GM20000 (cell line): ENCODE data around the gene CACNA1D.

Experiments used
- DNase-seq: peaks from one replicate; pipeline ENCODE4 v3.0.0; 2012; ENCODE audit warnings: low spot score
- TF ChIP-seq, protein P1 (sequence below): IDR thresholded peaks from 2 replicates; pipeline ENCODE4 v1.5.1; 2012; ENCODE audit warnings: mild to moderate bottlenecking, control low read depth; ENCODE audit errors: extremely low read depth, missing control alignments

Gene CACNA1D

DNA sequence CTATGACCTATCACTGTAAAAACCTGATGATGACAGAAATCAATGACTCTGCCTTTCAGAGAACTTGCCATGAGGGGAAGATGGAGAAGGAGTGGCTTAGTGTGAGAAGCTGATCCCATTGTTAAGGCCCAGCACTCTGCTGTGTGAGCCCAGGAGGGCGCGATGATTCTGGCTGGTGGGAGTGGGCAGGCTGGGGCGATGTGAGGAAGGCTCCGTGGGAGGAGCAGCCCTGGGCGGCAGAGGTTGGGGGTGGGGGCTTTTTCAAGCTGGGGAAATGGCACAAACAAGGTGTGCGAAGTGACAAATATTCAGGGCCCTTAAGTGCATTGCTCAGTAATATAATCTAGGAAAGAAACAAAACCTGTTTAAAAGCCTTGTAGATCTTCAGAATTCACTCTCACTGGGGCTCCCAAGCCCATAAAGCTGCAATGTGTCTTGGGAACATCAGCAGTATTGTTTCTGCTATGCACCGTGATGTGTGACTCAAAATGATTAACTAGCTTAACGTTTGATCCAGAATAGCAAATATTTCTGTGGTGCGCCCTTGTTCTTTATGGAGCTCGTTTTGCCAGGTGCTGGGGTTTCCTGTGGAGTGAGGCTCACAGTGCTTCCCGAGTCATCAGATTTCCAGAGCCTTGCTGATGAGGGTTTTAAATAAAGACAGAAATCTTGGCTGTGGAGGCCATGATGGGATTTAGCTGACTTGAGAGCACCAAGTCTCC is 210.8 kb downstream of the CACNA1D start:
- TF ChIP-seq, protein P1, sequence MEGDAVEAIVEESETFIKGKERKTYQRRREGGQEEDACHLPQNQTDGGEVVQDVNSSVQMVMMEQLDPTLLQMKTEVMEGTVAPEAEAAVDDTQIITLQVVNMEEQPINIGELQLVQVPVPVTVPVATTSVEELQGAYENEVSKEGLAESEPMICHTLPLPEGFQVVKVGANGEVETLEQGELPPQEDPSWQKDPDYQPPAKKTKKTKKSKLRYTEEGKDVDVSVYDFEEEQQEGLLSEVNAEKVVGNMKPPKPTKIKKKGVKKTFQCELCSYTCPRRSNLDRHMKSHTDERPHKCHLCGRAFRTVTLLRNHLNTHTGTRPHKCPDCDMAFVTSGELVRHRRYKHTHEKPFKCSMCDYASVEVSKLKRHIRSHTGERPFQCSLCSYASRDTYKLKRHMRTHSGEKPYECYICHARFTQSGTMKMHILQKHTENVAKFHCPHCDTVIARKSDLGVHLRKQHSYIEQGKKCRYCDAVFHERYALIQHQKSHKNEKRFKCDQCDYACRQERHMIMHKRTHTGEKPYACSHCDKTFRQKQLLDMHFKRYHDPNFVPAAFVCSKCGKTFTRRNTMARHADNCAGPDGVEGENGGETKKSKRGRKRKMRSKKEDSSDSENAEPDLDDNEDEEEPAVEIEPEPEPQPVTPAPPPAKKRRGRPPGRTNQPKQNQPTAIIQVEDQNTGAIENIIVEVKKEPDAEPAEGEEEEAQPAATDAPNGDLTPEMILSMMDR = no peak
- no peak for DNase-seq

DNA sequence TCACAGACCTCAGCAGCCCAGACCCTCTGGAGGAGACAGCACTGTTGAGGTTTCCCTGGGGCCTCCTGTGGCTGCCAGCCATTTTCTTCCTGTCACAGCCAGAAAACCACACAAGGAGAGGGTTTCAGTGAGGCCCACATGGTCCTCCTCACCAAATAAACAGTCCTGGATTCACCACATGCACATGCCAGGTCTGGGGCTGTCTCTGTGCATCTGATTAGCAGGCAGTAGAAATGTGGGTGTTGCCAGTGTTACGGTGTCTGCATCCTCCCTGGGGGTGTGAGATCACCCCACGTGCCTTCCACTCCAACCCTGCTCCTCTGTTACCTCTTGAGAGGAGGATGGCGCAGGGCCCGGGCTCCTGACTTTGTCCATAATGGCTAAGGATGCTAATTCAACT is 211.4 kb downstream of the CACNA1D start:
- TF ChIP-seq, protein P1 = no peak
- no peak for DNase-seq

DNA sequence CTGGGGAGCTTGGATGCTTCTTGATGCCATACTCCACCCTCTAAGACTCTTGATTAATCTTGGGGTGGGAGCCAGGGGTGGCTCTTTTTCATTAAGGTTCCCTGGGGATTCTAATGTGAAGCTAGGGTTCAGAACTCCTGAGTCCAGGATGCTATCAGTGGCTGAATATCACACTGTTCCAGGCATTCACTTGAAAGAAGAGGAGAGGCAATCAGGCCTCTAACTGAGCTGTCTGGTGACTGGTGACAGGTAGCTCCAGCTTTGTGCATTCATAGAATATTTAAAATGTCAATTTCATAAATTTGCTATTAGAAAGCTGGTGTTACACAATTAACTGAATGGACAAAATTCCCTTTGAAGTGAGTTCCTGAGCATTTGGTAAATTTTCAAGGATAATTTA is 212.8 kb downstream of the CACNA1D start:
- TF ChIP-seq, protein P1 = no peak

DNA sequence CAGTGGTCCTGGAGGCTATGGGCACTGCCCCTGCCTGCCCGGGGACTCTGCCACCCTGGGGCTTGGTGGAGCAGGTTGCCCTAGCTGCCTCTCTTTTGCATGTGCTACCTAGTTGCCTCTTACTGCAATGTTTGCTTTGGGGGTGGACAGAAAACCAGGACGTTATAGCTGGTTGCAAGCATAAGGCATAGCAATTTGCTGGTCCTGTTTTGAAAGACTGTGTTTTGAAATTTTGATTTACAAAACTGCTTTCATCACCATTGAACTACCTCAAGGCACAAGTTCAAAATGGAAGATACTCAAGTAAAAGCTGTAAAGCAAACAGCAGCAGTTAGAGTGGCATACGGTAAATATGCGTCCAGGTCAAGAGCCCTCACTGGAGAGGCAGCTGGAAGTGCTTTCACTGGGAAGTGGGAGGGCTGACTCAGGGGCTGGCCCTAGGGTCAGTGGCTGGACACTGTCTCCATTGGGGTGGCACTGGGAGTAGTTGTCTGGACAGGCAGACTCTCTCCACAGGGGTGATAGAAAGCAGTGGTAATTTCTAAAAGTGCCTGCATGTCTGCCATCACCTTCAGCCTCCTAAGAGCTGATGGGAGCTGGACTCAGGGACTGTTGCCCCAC is 213.7 kb downstream of the CACNA1D start:
- DNase-seq = no peak
- TF ChIP-seq, protein P1 = no peak

More for the DNA sequence above, 212.8 kb downstream of the CACNA1D start:
- DNase-seq = no peak

DNA sequence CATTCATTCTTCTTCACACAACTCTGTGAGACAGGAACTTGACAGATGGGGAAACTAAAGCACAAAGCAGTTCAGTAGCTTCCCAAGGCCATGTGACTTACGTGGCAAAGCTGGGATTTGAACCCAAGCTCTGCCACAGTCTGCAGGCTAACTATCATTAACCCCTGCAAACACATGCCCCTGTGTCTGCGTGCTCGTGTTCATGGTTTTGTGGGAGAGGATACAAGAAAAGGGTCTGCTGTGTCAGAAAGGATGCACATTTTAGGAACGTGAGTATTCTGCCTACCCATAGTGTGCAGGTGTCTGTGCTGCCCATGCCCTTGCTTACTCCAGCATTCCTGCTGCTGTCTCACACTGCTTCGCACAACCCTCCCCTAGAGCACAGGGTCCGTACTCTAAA is 214.8 kb downstream of the CACNA1D start:
- DNase-seq = no peak
- TF ChIP-seq, protein P1 = no peak

DNA sequence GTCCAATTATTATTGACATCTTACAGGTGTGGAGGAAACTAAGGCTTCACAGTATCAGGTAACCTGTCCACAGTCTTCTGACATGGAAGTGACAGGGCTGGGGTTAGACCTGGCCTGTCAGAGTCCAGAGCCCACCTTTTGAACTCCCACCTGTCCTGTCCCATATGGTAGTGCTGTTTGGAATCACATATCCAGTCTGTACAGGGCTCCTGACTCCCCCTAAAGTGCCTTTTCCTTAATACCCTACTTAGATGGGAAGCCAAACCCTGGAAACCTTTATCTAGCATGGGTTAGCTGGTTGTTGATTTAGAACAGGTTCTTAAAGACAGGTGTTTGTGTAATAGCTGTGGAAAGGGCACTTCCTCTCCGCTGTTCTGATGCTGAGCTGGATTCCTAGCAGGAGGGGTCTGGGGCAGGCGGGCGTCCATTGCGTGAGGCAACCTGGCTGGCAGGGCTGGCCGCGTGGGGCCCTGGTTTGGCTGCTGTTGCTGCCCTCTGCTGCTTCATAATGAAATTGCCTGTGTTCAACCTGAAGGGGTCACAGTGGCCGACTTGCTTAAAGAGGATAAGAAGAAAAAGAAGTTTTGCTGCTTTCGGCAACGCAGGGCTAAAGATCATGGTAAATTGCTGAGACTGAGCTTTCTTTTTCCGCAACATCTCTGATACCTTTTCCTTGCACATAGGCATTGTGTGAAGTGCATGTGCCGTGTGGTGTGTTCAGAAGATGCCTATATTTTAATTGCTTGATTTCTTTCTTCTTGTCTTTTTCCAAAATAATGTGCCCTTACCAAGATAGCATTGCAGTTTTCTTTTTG is 215.7 kb downstream of the CACNA1D start:
- TF ChIP-seq, protein P1 = peak; percentile 41
- DNase-seq = peak; percentile 73

DNA sequence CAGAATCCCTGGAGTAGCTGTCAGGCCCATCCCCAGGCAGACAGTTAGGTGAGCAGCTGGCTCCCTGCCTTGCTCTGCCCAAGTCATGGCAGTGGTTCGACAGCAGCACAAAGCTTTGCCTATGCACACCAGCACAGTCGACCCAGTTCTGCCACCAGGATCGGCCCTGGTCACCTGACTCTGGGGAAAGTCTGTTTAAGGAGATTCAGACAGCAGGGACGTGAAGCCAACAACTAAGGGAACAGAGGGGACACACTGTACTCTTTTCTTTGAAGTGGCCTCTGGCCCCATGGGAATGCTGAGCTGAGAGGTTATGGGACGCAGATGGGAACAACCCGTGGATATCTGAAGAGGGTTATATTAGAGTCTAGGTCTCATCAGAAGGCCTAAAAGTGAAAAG is 217.0 kb downstream of the CACNA1D start:
- DNase-seq = no peak
- TF ChIP-seq, protein P1 = no peak
